Ovary (tissue), 3 donors: ENCODE results near the gene TGIF2.

Source experiments
- EP300 ChIP-seq: sonication (generic); formaldehyde crosslinking; IDR thresholded peaks from one replicate; pipeline ENCODE4 v1.6.1; 2017; ENCODE audit warnings: antibody characterized with exemption
- POLR2A ChIP-seq: fragments of 450-650 bp; IDR thresholded peaks from one replicate; pipeline ENCODE4 v1.6.1; 2017; ENCODE audit warnings: antibody characterized with exemption, mild to moderate bottlenecking, moderate library complexity
- TF ChIP-seq, protein P1 (sequence below), 3 donors: fragments of 450-650 bp in 2 of 3; fragments of 200-600 bp in 1 of 3; IDR thresholded peaks; one replicate each; pipeline versions ENCODE4 v1.5.1 to v1.8.0; 2016 to 2022; ENCODE audit warnings: antibody characterized with exemption in 3 of 3, mild to moderate bottlenecking in 1 of 3
- donor health status: DM: no; HTN: no; CAD: no.

- TF ChIP-seq, protein P1, sequence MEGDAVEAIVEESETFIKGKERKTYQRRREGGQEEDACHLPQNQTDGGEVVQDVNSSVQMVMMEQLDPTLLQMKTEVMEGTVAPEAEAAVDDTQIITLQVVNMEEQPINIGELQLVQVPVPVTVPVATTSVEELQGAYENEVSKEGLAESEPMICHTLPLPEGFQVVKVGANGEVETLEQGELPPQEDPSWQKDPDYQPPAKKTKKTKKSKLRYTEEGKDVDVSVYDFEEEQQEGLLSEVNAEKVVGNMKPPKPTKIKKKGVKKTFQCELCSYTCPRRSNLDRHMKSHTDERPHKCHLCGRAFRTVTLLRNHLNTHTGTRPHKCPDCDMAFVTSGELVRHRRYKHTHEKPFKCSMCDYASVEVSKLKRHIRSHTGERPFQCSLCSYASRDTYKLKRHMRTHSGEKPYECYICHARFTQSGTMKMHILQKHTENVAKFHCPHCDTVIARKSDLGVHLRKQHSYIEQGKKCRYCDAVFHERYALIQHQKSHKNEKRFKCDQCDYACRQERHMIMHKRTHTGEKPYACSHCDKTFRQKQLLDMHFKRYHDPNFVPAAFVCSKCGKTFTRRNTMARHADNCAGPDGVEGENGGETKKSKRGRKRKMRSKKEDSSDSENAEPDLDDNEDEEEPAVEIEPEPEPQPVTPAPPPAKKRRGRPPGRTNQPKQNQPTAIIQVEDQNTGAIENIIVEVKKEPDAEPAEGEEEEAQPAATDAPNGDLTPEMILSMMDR (IDR thresholded peaks at IDR 0.05), result no peak
- no peak for TF ChIP-seq POLR2A
- TF ChIP-seq EP300, result no peak
These were observed 50.9 kb downstream of the TGIF2 start for GRCh38 chr20:36624068-36624943.
